HG03108 (cell line): ENCODE results near the gene ARHGAP33.
"Not testable (repeated sequence)": the region's sequence is repeated elsewhere in the genome, so short reads cannot be mapped to it uniquely, and the experiment has no call there.

Experiments
- ATAC-seq: cut with Tn5 transposase; IDR thresholded peaks from one replicate; pipeline ENCODE4 v1.9.1; 2021; ENCODE audit warnings: moderate library complexity; ENCODE audit not compliant: unreplicated experiment

Gene ARHGAP33

DNA sequence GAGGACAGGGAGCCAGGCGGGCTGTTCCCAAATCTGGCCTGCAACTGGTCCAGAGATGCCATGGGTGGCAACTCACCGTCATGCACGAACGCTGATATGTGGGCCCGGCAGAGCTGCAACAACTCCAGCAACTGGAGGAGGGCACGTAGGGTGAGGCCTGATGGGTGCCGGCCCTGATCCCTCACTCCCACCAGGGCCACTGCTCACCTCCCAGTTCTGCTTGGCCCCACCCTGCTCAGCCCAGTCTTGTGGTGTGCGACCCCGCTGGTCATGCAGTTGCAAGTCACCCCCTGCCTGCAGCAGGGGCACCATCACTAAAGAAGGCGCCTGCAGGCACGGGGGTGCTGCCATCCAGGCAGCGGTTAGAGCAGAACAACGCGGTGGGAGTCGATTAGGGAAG is 16.9 kb downstream of the ARHGAP33 start:
- ATAC-seq: no peak

- ATAC-seq: no peak
These were observed 17.5 kb downstream of the ARHGAP33 start for GRCh38 chr19:35792888-35793287.

DNA sequence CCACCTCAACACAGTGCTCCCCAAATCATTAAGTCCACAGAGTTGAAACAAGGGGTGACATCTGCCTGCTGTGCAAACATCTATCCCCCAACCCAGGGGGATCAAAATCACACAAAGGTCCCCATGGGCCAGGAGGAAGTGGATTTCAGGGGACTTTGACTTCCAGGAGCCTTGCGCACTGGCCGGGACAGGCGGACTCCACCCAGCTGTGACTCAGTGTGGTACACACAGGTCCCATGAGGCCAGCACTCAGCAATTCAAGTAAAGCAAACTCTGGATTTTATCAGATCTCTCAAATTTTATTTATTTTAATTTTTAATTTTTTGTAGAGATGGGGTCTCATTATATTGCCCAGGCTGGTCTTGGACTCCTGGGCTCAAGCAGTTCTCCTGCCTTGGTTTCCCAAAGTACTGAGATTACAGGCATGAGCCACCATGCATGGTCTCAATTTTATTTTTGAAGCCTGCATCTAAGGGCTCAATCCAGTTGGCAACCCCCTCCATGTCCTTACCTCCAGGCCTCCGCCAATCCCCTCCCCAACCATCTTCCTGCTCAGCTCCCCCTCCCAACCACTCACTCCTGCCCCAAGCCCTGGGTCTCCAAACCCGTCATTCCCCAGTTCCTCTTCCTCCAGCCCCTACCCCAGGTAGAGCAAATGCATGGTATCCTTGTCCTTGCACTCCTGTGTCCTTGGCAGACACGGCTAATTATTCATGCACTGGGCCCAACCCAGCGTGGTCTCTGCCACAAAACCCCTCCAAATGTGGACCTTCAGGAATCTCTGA is 18.2 kb downstream of the ARHGAP33 start:
- ATAC-seq: no peak

DNA sequence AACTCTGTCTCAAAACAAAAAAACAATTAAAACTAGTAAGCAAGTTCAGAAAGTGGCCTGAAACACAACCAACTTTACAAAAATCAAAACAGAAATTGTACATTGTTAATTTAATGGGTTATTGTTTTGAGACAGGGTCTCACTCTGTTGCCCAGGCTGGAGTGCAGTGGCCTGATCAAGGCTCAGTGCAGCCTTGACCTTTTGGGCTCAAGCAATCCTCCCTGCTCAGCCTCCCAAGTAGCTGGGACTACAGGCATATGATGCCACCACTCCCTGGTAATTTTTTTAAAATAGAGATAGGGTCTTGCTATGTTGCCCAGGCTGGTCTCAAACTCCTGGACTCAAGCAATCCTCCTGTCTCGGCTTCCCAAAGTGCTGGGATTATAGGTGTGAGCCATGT is 20.2 kb downstream of the ARHGAP33 start:
- not testable (repeated sequence) for ATAC-seq

DNA sequence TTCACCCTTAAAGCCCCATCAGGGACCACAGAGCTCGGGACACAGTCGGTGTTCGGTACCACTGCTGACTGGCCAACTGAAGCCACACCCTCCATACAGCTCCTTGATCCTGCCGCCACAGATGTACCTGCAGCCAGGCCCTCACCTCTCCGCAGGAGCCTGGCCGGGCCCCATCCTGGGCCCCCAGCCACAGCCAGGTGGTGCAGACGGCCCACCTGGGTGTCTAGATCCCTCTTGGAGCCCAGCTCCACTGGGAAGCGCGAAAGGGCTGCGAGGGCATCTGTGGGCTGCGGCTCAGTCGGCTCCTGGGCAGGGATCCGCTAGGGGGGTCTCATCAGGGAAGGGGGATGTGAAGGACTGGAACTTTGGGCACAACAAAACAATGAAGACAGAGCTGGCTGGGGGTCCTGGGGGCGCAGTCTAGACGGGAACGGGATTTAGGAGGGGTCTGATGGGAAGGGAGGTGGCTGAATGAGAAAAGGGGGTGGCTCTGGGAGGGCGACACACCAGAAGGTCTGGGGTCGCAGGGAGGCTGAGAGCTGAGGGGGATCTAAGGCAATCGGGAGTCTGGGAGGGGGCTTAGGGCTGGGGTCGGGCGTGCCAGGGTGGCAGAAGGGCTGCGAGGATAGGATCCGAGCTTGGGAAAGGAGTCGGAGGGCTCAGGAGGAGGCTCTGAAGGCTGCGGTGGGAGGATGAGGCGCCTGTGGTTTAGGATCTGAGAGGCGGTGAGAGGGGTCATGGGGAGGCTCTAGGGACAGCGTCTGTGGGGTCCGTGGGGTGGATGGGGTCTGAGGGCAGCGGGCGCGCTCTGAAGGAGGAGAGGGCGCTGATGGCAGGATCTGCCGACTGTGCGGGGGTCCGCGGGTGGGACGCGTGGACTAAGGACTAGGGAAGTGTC is 21.5 kb downstream of the ARHGAP33 start:
- no peak for ATAC-seq

DNA sequence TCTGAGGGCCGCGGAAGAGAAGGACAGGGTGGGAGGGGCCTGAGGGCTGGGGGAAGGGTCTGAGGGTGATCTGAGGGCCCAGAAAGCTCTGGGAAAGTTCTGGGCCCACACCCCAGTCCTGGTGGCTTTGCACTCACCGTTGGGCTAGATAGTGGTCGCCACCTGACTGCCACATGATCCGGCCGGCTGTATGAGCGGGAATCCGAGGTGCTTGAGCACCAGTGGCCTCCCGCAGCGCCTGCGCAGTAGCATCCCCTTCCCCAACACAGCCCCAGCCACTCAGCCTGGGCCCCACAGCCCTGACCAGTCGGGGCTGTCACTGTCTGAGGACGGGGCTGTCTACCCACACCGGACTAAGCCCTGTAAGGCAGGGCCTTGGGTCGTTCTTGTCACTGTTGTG is 22.3 kb downstream of the ARHGAP33 start:
- no peak for ATAC-seq

- ATAC-seq: no peak
These were observed 26.5 kb downstream of the ARHGAP33 start for GRCh38 chr19:35801828-35802227.

DNA sequence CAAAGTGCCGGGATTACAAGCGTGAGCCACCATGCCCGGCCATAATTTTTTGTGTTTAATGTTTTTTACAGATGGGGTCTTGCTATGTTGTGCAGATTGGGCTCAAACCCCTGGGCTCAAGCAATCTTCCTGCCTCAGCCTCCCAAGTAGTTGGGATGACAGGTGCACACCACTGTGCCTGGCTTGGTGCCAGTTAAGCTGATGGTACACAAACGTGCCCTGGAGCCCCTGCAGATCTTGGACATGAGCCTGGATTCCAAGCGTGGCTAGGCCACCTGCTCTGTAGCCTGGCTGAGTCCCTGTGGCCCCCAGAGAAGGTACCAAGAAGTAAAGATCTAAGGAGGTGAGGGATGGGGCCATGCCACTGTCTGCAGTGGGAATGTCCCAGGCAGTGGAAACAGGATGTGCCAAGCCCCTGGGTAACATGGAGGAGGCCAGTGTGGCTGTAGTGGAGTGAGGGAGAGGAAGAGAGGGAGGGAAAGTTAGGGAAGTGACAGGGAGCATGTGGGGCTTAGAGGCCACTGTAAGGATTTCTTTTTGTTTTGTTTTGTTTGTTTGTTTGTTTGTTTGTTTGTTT is 30.2 kb downstream of the ARHGAP33 start:
- no peak for ATAC-seq

GRCh38 chr19:35806597-35806996 is 31.2 kb downstream of the ARHGAP33 start:
- ATAC-seq: no peak

- no peak for ATAC-seq
These were observed 32.3 kb downstream of the ARHGAP33 start for GRCh38 chr19:35807633-35808032.

GRCh38 chr19:35811317-35812219 is 36.2 kb downstream of the ARHGAP33 start:
- no peak for ATAC-seq

GRCh38 chr19:35812220-35813042 is 37.1 kb downstream of the ARHGAP33 start, which contains the start of gene PRODH2:
TSS of gene PRODH2 (minus strand) at chr19:35812845. CDS start at chr19:35812805, 40 bp downstream.
- no peak for ATAC-seq

DNA sequence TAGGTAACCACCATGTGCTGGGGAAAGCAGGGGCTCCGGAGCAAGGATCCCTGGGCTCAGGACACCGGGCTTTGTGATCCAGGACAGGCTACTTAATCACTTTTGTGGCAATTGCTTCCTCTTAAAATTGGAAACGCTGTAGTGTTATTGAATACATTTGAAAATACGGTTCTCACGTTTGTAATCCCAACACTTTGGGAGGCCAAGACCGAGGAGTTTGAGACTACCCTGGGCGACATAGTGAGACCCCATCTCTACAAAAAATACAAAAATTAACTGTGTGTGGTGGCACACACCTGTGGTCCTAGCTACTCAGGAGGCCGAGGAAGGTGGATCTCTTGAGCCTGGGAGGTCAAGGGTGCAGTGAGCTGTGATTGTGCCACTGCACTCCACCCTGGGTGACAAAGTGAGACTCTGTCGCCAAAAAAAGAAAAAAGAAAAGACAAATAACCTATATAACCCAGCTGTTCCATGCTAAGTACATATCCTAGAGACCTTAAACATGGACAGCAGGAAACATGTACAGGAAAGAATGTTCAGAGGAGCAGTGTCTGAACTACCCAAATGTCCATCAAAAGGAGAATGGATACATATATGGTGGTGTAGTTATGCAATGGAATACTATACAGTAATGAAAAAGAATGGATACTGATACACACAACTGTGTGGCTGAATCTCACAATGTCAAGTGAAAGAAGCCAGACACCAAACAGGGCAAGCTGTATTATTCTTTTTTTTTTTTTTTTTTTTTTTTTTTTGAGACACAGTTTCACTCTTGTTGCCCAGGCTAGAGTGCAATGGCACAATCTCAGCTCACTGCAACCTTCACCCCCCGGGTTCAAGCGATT is 37.9 kb downstream of the ARHGAP33 start:
- ATAC-seq: no peak

DNA sequence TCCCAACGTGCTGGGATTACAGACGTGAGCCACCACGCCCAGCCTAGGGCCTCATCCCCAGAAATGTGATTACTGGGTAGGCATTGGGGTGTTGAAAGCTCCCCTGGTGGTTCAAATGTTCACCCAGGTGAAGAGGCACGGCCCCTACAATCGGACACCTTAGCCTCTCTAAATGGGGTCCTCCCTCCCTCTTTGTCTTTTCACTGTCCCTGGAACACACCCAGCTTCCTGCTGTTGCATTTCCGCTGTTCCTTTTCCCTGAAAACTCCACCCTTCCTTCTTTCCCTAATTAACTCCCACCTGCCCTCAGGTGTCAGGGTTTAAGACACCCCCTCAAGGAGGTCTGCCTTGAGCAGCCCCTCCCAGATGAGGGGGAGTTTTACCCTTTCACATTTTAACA is 40.9 kb downstream of the ARHGAP33 start:
- ATAC-seq: no peak

GRCh38 chr19:35816846-35817245 is 41.5 kb downstream of the ARHGAP33 start:
- ATAC-seq: no peak

DNA sequence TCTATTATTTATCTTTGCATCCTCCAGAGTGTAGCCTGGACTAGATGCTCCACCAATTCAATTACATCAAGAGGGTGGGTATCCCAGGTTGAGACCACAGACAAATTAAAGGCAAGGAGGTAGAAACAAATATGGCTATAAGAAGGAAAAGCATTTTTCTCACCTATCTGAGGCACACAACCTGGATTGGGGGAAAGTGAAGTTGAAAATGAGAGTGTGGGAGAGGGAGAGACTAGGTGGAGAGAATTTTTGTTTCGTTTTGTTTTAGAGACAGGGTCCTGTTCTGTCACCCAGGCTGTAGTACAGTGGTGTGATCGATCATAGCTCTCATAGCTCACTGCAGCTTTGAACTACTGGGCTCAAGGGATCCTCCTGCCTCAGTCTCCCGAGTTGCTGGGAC is 43.1 kb downstream of the ARHGAP33 start:
- ATAC-seq: no peak

- no peak for ATAC-seq
These were observed 47.2 kb downstream of the ARHGAP33 start for GRCh38 chr19:35822579-35822978.

DNA sequence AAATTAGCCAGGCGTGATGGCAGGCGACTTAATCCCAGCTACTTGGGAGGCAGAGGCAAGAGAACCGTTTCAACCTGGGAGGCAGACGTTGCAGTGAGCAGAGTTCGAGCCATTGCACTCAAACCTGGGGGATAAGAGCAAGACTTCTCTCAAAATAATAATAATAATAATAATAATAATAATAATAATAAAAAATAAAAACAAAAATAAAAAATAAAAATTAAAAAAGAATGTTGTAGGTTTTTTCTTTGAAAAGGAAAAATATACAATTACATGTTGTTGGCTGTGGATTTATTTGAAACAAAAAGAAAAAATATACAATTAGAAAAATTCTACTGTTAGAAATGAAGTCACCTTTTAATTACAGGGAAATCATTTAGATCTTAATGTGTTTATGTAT is 48.8 kb downstream of the ARHGAP33 start:
- ATAC-seq: no peak
